Measurements from ENCODE around the gene HNRNPA0. TPM values are rescaled to one million over a fixed set of nuclear protein-coding genes. Genes with fewer than 3 reads are reported as not detected.
A peak's percentile ranks its signal among the peaks of the same experiment; 100 is the strongest.
"Not testable (repeated sequence)": the region's sequence is repeated elsewhere in the genome, so short reads cannot be mapped to it uniquely, and the experiment has no call there.

HNRNPA0 gene
- total RNA-seq: 10 to 100 TPM; 23.5 to 24.2 TPM
- long read RNA-seq, donor 1, full-length matches to known transcripts: 5 of 5 reads
- long read RNA-seq, donor 1, partial matches to known transcripts: 0 of 5 reads
- long read RNA-seq, donor 1, other reads (novel, unspliced or antisense): 0 of 5 reads
- long read RNA-seq, donor 2, full-length matches to known transcripts: 33 of 33 reads
- long read RNA-seq, donor 2, partial matches to known transcripts: 0 of 33 reads
- long read RNA-seq, donor 2, other reads (novel, unspliced or antisense): 0 of 33 reads

DNA sequence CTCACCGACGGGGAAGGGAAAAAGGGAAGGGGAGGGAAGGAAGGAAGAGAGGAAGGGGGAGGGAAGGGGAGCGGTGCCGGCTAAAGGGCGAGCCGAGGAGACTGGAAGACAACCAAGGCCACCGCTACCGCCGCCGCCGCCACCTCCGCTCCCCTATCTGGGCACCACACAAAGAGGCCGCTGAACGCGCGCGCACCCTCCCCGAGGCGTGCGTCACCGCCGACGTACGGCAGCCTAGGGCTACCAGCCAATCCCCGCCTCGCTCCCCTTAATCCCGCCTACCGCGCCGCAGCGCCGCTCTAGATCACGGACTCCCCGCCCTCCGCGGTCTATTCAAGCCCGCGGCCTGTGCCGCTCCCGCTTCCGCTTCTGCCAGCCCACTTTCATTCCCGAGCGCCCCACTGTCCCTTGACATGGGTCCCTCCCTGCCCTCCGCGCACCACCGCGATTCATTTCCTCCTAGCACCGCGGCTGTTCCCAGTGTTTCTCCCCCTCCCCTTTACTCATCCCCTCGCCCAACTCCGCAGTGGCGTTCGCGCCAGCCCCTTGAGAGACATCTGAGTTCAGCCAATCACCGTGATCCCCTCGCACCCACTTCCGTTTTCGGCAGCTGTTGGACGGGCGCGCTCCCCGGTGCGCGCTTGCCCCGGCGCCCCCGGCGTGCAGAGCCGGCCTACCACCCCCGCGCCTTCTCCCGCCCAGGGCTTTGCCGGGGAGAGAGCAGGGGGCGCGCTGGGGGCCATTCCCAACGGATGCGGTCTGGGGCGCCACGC lies at the start of gene HNRNPA0:
TSS of gene HNRNPA0 (minus strand) at position 176 of the 773 bp plus-strand sequence. CDS start 297 bp downstream, outside the sequence.
- peak; percentile 99 for DNase-seq (ENCODE audit: low spot score)
- intact Hi-C loops (cut with DNase I): no loop called here

DNA sequence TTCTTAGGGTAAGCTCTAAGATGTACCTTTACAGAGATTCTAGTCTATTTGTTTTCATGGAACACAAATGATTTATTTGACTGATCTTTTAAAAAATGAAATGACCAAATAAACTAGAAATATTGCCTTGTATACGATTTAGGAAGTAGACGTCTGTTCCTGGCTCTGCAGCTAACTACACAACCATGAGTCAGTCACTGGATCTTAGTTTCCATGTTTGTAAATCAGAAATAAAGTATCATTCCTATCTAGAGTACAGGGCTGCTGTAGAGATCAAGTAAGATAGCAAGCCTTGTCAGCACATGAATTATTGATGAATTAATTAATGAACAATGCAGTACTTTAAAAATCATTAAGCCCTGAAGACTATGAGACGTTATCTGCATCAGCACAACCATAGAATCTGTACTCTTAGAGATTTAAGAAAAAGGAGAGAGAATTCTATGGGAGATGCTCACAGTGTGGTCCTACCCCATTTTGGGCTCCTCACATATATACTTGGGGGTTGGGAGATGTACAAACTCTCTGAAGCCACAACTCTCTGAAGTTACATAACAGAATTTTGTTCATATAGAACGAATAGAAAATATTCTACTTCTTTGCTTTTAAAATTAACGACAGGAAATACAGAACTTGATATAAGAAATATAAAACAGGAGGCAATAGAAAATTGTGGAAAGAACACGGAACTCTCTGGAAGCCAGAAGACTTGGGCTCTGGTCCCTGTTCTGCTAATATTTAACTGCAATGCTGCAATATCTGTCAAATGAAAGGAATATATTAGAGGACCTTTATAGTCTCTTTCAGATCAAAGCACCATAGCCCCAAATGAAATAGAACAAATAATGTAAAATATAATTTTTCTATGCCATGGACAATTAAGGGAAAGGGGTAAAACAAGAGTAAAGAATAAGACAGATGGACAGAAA lies 48.4 kb upstream of the HNRNPA0 start:
- intact Hi-C loops (cut with DNase I): no loop called here
- no peak for DNase-seq (ENCODE audit: low spot score)

DNA sequence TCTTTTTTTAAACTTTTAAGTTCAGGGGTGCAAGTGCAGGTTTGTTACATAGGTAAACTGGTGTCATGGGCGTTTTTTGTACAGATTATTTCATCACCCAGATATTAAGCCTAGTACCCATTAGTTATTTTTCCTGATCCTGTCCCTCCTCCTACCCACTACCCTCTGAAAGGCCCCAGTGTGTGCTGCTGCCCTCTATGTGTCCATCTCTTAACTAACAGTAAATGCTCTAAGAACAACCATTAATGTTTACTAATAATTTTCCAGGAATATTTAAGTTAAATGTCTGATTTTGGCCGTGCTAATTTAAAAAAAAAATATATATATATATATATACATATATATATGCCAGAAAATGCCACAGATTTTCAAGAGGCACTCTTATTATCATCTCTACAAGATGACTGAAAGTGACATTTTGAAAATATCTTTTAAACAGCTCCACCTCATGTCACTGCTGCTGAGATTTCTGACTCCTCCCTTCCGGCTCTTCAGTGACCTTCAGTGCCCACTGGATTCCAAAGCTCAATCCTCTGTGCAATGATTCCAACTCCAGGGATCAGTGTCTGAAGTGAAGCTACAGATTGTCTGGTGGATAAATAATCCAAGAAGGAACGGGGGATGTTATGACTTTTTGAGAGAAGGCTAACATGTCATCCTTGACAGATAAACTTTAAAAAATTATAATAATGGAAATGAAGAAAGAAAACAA lies 46.7 kb upstream of the HNRNPA0 start:
- no peak for DNase-seq (ENCODE audit: low spot score)
- intact Hi-C loops (cut with DNase I): no loop called here

DNA sequence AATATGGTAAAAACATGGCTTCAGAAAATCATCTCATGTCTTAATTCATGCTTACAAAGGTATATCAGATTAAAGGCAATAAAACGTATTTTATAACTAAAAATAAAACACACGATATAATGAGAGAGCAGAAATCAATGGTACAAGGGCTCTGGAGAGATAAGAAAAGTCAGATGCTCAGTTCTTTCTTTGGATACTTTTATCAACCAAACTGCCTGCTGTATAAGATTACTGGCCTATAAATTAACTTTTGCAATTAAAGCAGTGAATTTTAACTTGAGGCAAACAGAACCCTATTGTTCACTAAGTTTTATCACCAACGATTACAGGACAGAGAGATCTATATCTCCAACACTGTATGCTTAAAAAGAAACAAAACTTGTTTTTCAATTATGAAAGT lies 42.1 kb upstream of the HNRNPA0 start:
- intact Hi-C loops (cut with DNase I): no loop called here

DNA sequence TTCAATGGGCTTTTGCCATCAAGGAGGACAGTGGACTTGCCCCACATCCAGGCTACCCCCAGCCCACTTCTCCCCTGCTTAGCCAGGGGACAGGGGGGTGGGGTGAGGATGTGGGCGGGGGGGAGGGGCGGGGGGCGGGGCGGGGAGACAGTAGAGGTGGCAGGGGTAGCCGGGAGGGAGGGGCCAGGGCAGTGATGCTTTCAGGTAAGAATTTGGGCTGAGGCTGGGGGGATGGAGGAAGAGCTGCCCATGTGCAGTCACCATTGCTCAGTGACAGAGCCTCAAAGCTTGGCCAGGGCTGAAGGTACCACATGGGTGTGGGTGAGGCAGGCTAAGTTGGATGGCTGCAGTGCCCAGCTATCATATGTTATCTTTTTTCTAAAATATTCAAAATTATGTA lies 40.7 kb upstream of the HNRNPA0 start:
- no peak for DNase-seq (ENCODE audit: low spot score)
- intact Hi-C loops (cut with DNase I): no loop called here

More for the DNA sequence above, 42.1 kb upstream of the HNRNPA0 start:
- no peak for DNase-seq (ENCODE audit: low spot score)

DNA sequence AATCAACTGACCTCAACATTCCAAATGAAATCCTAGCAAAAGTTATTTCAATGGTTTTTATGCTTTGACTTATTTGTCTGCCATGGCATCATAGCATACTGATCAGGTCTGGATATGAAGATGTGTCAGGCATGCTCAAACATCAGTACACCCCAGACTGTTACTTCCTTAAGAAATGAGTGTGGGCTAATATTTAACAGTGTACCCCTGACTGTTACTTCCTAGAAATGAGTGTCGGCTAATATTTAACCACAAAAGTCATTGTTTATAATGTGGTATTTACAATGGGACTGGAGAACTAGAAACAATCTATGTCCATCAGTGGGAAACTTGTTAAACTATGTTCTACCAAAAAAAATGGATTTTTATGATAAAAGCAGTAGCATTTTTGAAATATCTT lies 38.1 kb upstream of the HNRNPA0 start:
- intact Hi-C loops (cut with DNase I): no loop called here
- DNase-seq (ENCODE audit: low spot score): no peak

DNA sequence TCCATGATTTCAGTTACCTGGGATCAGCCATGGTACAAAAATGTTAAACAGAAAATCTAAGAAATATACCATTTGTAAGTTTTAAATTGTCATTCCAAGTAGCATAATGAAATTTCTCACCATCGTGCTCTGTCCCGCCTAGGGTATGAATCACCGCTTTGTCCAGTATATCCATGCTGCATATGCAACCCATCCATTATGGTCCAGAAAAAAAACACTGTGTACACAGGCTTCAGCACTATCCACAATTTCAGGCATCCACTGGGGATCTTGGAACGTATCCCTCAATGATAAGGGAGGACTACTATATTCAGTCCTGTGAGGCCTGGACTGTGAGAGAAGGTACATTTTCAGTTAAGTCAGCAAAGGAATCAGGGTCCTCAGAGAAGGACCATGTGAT lies 37.6 kb upstream of the HNRNPA0 start:
- DNase-seq (ENCODE audit: low spot score): no peak
- intact Hi-C loops (cut with DNase I): no loop called here

DNA sequence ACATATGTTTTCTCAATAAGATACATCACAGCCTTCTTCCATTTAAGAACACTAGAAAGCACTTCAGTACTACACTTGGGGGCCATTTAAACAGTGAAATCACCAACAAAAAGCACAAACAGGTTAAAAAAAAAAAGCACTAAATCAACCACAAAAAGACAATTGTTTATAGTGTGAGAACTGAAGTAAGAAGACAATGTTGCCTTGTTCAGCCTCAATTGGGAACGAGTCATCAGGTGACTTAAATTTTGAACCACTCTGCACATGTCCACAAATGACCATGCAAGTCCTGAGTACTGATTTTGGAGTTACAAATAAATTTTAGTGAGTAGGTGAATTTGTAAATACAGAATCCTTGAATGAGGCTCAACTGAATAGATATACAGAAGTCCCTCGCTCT lies 37.2 kb upstream of the HNRNPA0 start:
- intact Hi-C loops (cut with DNase I): no loop called here
- DNase-seq (ENCODE audit: low spot score): no peak

DNA sequence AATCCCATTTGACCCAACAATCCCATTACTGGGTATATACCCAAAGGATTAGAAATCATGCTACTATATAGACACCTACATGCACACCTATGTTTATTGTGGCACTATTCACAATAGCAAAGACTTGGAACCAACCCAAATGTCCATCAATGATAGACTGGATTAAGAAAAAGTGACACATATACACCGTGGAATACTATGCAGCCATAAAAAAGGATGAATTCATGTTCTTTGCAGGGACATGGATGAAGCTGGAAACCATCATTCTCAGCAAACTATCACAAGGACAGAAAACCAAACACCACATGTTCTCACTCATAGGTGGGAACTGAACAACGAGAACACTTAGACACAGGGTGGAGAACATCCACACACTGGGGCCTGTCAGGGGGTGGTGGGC lies 34.4 kb upstream of the HNRNPA0 start:
- DNase-seq (ENCODE audit: low spot score); intact Hi-C loops (cut with DNase I): not testable (repeated sequence)

DNA sequence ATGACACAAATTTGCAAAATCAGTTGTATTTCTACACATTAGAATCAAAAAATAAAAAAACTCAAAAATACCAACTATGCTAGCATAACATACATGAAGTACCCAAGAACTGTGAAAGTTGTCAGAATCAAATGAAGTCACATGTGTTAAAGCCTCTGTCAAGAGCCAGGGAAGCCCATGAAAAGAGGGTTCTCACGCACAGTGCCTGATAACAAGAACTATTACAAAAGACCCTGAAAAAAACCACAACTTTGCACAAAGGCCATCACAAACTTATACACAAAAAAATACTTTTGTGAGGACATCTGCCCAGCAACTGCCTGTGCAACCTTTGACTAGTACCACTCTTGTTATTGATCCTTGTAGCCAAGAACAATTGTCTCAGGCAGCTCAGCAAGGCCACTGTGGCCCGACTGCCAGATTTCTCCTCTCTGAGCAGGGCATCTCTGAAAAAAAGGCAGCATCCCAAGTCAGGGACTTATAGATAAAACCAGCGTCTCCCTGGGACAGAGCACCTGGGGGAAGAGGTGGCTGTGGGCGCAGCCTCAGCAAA lies 28.9 kb upstream of the HNRNPA0 start:
- intact Hi-C loops (cut with DNase I): no loop called here
- DNase-seq (ENCODE audit: low spot score): no peak

DNA sequence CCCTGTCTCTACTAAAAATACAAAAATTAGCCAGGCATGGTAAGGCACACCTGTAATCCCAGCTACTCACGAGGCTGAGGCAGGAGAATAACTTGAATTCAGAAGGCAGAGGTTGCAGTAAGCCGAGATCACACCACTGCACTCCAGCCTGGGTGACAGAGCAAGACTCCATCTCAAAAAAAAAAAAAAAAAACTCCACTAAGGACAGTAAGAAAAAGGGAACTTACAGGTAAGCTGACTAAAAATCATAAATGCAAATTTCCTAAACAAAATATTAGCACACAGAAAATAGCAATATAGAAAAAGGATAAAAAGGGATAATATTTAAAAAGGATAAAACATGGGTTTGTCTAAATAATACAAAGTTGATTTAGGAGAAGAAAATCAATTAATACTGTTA lies 27.9 kb upstream of the HNRNPA0 start:
- no peak for DNase-seq (ENCODE audit: low spot score)
- intact Hi-C loops (cut with DNase I): no loop called here

DNA sequence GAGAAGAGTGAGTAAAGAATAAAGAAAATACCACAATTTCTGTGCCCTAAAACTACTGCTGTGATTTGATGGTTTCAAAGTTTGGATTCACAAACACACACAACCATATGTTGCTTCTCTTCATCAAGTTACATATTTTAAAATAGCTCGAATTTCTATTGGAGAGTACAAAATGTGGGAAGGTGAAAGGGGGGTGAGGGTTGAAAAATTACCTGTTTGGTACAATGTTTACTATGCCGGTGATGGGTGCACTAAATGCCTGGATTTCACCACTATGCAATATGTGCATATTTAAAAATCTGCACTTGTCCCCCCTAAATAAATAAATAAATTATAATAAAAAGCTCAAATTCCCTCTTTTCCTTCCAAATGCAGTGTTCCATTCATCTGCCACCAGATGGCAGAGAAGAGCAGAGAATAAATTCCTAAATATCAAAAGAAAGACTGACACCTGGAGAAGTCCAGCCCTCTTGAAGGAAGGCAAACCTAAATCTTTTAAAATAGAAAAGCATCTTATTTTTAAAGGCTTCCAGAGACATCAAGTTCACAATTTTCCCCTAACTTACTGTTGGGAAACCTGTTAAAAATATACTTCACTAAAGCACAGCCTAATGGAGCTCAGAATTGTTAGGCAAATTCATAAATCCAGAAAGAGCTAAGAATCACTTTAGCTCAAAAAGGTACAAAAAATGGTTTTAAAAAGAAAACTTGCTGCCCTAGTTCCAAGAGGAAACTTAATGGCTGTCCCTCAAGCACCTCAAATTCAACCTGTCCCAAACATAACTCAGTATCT lies 24.8 kb upstream of the HNRNPA0 start:
- intact Hi-C loops (cut with DNase I): loop anchor here in 1 of 2 donors (2.0 kb wide), 1 partner anchor 42 kb away; no protein-coding TSS in a partner anchor
- no peak for DNase-seq (ENCODE audit: low spot score)

DNA sequence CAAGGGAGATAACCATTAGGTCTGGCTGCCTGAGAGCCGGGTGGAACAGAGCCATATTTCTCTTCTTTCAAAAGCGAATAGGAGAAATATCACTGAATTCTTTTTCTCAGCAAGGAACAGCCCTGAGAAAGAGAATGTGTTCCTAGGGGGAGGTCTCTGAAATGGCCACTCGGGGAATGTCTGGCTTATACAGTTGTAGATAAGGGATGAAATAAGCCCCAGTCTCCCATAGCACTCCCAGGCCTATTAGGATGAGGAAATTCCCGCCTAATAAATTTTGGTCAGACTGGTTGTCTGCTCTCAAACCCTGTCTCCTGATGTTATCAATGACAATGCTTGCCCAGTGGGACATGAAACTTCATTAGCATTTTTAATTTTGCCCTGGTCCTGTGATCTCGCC lies 13.8 kb upstream of the HNRNPA0 start:
- intact Hi-C loops (cut with DNase I); DNase-seq (ENCODE audit: low spot score): not testable (repeated sequence)

DNA sequence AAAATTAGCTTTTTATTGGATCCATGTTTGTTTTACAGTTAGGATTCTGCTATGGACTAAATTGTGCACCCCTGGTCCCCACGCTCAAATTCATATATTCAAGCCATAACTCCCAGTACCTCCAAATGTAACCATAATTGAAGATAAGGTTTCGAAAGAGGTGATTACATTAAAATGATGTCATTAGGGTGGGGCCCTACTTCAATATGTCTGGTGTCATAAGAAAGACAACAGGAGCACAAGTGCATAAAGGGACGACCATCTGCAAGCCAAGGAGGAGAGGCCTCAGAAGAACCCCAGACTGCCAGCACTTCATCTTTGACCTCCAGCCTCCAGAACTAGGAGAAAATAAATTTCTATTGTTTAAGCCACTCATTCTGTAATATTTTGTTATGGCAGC lies 7.4 kb upstream of the HNRNPA0 start:
- intact Hi-C loops (cut with DNase I): no loop called here
- no peak for DNase-seq (ENCODE audit: low spot score)

DNA sequence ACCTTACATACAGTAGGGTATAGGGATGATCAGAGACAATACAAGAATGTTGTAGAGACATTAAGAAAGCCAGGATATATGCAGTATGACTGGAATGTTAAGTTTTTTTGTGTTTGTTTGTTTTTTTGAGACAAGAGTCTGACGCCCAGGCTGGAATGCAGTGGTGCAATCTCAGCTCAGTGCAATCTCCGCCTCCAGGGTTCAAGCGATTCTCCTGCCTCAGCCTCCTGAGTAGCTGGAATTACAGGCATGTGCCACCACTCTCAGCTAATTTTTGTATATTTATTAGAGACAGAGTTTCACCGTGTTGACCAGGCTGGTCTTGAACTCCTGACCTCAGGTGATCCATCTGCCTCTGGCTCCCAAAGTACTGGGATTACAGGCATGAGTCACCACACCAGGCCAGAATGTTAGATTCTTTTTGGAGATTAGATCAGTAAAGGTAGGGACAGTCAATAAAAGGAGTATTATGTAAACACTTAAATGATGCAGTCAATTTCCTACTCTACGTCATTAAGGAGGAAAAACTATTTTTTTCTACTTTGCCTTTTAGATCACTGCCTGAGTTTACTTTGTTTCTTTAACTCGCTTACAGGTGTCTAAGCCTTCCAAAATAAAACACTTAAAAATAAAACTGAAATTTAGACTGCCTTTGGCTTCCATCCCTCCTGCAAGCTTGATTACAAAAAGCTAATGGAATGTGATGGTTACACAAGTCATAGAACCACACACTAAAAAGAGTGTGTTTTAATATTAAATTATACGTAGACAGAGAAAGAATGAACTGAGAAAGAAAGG lies 6.8 kb upstream of the HNRNPA0 start:
- intact Hi-C loops (cut with DNase I): no loop called here
- no peak for DNase-seq (ENCODE audit: low spot score)

DNA sequence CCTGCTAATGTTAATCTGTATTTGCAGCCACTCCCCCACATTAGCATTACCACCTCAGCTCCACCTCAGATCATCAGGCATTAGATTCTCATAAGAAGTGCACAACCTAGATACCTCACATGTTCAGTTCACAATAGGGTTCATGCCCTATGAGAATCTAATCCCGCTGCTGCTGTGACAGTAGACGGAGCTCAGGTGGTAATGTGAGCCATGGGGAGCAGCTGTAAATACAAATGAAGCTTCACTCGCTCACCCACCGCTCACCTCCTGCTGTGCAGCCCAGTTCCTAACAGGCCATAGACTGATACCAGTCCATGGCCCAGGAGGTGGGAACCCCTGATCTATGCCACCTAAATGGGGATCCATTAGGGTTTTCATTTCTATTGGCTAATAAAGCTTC lies 6.1 kb upstream of the HNRNPA0 start:
- intact Hi-C loops (cut with DNase I): no loop called here

DNA sequence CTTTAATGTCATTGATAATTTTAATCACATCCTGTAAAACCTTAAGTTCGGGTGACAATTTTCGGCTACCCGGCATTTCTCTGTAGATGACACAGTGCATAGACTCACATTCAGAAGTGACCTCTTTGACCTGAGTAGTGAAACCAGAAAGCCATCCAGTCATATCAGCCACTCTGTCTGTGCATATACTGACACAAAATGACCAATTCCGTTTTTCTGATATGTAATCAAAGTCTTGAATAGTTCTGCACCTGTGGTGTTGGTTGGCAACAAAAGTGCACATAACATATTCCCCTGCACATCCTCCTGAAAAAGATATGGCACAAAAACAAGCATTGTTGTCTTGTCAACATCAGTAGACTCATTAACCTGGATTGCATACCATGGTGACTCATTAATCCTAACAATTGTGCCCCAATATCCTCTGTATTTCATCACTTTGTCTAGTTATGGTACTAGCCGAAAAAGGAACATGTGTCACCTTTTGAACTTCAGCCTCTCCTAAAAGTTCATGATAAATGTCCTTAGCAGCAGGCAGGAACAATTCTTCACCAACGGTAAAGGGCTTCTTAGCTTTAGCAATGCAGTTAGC lies 4.6 kb upstream of the HNRNPA0 start:
- no peak for DNase-seq (ENCODE audit: low spot score)
- intact Hi-C loops (cut with DNase I): no loop called here

More for the DNA sequence above, 6.1 kb upstream of the HNRNPA0 start:
- DNase-seq (ENCODE audit: low spot score): no peak
